HG03457 (cell line): ENCODE data around the gene INSM2.

Experiments used
- ATAC-seq: cut with Tn5 transposase; IDR thresholded peaks from one replicate; pipeline ENCODE4 v1.9.1; 2021; ENCODE audit warnings: moderate number of reproducible peaks; ENCODE audit not compliant: unreplicated experiment

The INSM2 gene

GRCh38 chr14:35533357-35534207 is at the start of gene INSM2:
Gene INSM2 (plus strand): TSS chr14:35534164. CDS start chr14:35534253, 89 bp downstream.
- peak; percentile 64 for ATAC-seq

GRCh38 chr14:35492569-35493014 is 41.4 kb upstream of the INSM2 start:
- ATAC-seq: no peak

GRCh38 chr14:35495278-35495677 is 38.7 kb upstream of the INSM2 start:
- no peak for ATAC-seq

GRCh38 chr14:35499180-35499579 is 34.8 kb upstream of the INSM2 start:
- ATAC-seq: no peak

- no peak for ATAC-seq
Observed at GRCh38 chr14:35503646-35504045, 30.3 kb upstream of the INSM2 start.

GRCh38 chr14:35504260-35504659 is 29.7 kb upstream of the INSM2 start:
- no peak for ATAC-seq

- no peak for ATAC-seq
Observed at GRCh38 chr14:35506461-35506860, 27.5 kb upstream of the INSM2 start.

- no peak for ATAC-seq
Observed at GRCh38 chr14:35506927-35507326, 27.0 kb upstream of the INSM2 start.

GRCh38 chr14:35509846-35510245 is 24.1 kb upstream of the INSM2 start:
- no peak for ATAC-seq

- ATAC-seq: no peak
Observed at GRCh38 chr14:35512765-35513164, 21.2 kb upstream of the INSM2 start.

- ATAC-seq: no peak
Observed at GRCh38 chr14:35515916-35516315, 18.0 kb upstream of the INSM2 start.

- ATAC-seq: no peak
Observed at GRCh38 chr14:35519986-35520385, 14.0 kb upstream of the INSM2 start.

GRCh38 chr14:35525695-35526094 is 8.3 kb upstream of the INSM2 start:
- no peak for ATAC-seq

GRCh38 chr14:35526962-35527361 is 7.0 kb upstream of the INSM2 start:
- no peak for ATAC-seq

- no peak for ATAC-seq
Observed at GRCh38 chr14:35531960-35532747, 1.8 kb upstream of the INSM2 start.

- ATAC-seq: no peak
Observed at GRCh38 chr14:35532783-35533356, 1.1 kb upstream of the INSM2 start.

- no peak for ATAC-seq
Observed at GRCh38 chr14:35534208-35534872, 376 bp downstream of the INSM2 start.

- ATAC-seq: peak; percentile 44
Observed at GRCh38 chr14:35534873-35535482, 1.0 kb downstream of the INSM2 start.

- ATAC-seq: no peak
Observed at GRCh38 chr14:35535483-35536112, 1.6 kb downstream of the INSM2 start.

- ATAC-seq: no peak
Observed at GRCh38 chr14:35539969-35540368, 6.0 kb downstream of the INSM2 start.
